ENCODE results near the gene MED26.

MED26 gene

DNA sequence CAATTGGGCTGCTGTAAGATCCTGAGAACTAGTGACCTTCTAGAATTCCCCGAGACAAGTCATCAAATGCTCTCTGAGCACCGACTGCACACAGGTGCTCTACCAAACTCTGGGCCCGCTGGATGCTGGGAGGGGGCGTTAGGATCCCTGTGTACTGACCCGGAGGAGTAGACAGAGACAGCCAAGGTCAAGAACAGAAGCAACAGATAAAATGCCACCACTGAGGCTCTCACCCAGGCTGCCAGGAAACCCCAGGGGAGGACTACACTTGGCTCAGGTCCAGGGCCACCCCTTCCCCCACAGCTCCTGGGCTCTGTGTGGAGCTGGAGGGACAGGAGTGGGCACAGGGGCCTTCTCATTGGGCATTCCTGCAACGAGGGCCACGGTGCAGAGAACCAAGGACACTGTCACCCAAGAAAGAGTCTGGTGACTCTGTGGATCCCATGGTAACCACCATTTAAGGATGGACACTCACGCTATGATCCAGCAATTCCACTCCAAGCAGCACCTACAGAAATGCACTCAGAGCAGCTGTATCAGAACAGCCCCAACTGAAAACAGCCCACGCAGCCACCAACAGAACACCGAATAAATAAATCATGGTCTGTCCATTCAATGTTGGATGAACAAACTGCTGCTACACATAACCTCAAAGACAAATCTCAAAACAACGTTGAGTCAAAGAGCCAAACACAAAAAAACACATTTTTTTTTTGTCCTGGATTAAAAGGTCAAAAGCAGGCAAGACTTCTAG, 39.0 kb downstream of the MED26 start:
- no peak for DNase-seq (ENCODE audit: low read depth)

DNA sequence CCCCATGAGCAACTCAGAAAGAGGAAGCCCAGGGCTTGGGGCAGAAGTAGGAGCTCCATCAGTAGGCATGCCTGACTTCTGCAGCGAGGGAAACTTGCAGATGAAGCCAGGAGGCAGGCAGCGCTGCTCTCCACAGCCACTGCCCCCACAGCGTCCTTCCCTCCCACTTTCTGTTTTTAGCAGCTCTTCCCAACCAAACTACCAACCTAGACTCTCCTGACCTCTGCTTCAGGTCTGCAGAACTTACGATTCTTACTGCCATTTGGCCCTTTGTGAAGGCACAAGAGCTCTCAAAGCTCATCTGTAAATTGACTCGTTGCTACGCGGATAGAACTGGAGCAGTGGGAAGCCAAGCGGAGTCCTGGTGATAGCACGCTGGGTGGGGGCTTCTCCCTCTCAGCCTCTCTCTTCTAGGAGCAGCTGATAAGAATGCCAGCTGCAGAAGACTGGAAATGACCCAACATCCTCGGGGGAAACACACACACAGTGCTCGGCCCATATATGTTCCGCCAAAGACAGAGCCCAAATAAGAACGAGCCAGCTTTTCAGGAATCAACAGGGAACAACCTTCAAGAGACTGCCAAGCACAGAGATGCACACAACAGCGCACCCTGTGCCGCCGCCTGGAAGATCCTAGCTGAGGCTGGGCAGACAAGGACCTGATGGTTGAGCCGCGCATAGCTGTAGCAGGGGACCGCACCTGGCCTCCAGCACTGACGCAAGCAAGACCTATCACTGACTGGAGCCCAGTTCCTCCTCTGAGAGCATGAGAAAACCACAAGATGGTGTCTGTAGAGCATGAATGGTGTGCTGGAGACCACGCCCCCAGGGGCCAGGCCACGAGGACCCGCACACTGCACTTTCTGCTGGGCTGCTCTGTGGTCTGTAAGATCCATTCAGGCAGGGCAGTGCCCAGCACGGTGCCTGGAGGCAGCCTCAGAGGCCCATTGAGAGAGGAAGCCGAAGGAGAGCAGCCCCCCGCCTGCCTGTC, 39.9 kb downstream of the MED26 start:
- no peak for DNase-seq (ENCODE audit: low read depth)

DNA sequence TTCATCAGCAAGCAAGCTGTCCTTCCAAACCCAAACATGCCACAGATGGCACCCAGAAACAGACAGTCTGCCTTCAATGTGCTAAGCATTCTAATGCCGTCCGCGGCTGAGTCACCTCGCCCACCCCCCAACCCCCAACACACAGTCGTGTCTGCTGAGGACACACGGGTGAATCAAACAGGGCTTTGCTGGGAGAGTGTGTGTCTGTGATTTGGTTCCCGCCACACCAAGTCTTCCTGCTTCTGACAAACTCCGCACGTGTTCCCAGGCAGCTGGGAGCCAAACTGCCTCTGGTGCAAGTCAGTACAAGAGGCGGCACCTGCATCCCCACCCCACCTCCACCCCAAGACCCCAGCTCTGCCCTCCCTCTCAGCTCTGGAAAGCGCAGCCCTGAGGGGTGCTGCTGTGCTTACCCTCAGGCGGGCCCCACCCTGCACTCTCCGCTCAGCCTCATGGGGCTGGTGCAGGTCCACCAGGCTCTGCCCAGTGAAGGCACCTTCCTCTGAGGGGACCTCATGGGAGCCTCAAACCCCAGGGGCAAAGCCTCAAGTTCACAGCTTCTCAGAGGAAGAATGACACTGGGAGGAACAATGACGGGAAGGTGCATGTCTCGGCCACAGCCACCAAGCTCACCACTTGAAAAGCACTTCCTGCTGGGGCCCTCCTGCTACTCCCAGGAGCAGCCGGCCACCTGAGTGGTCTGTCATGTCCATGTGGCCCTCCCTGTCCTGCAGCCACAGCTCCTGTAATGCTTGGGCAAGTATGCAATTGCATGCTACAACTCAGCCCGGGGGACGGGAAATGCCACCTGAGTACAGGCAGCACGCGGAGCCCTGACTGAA, 40.8 kb downstream of the MED26 start:
- peak; percentile 69 for DNase-seq (ENCODE audit: low read depth)

DNA sequence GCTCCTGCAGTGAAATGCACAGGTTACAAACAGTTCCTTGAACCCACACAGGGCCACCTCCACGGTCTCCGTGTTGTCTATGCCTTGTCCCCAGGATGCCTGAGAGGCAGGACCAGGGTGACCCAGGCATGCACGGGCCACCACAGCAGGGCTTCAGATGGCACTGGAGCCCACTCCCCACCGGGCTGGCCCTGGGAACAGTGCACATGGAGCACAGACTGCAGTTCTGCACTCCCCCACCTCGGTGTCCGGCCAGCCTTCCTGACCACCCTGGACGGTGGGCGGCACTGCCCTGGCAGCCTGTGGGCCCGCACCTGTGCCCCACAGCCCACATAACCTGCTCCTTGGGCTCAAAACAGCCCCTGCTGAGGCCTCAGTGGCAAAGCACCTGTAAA, 41.5 kb downstream of the MED26 start:
- DNase-seq (ENCODE audit: low read depth): no peak

DNA sequence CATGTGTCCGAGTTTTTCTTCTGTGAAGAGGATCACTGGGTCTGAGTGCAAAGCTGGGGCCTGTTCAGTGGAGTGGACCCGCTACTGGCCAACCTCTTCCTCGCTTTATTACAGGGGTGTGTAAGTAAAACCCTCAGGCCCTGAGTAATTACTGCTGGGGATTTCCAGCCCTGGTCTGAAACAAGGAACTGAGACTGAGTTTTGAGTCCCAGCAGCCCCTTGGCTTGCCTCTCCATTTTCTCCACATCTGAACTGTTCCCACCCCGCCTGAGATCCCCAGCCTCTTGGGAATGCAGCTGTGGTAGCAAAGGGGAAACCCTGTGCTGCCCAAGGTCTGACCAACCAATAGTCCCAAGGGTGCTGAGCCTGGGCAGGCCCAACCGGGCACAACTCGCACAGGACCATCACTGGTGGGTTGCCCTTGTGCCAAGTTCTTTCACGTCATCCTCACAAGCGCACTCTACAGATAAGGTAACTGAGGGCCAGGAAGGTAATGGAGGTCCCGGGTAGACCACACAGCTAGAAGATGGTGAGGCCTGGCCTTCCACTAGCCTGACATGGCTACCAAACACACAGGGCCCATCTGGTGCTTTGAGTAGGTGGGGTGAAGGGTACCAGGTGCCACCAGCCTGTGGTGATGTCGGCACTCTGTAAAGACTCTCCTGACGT, 42.1 kb downstream of the MED26 start:
- no peak for DNase-seq (ENCODE audit: low read depth)

DNA sequence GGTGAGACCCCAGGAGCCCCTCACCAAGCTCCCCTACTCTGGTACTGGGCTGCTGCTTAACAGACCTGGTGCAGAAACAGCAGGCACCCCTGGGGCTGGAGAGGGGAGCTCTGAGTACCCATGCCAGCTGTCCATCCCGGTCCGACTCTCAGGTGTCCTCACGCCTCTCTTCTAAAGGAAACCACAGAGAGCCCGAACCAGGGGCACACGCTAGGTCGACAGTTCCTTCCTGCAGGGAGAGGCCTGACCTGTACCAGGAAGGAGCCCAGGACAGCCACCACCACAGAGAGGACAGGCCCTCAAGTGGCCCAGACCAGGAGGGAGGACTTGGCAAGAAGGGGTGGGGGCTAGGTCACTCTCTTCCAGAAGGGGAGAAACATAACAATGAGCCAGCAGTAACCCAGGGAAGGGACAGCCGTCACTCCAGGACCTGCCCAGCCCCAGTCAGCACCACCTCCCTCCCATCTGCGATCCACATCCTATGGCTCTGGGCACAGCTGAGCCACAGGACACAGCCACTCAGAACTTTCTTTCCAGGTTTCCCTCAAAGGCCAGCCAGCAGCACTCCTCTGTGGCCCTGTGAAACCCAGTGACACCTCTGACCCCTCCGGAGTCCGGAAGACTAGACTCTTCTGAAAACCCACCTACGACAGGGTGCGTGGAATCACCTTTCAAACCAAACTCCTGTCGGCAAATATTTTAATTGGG, 42.8 kb downstream of the MED26 start:
- no peak for DNase-seq (ENCODE audit: low read depth)

DNA sequence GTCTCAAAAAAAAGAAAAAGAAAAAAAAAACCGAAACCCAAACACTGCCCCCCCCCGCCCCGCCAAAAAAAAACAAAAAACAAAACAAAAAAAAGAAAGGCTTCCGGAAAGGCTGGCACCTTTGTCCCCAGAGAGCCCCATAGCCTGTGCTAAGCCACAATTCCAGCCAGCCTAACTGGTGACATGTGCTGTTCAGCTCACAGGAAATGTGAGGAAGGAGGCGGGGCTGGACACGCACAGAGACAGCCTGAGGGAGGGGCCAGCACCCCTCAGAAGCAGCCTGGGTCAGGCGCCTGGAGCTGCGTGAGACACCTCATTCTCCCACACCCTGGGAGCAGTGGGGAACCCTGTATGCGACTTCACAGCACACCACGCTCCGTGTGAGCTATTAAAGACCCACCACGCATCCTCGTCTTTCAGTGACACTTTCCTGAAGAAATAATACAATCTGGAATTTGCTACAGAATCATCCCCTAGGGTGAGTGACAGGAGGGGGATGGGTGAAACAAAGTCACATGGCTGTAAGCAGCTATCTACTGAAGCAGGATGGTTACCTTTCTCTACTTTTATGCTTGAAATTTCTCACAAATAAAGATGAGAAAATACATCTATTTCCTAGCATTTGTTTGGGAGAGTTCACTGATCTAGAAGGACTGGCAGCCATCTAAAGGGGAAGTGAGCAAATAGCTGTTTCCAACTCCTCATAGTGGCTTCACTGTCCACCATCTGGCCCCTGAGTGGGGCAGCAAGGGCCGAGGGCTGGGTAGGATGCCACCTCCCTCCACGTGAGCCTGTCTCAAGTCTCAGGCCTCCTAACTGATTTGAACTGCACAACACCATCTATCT, 43.5 kb downstream of the MED26 start:
- peak; percentile 83 for DNase-seq (ENCODE audit: low read depth)

- DNase-seq (ENCODE audit: low read depth): no peak
Observed at GRCh38 chr19:16582486-16583261, 45.3 kb downstream of the MED26 start.

DNA sequence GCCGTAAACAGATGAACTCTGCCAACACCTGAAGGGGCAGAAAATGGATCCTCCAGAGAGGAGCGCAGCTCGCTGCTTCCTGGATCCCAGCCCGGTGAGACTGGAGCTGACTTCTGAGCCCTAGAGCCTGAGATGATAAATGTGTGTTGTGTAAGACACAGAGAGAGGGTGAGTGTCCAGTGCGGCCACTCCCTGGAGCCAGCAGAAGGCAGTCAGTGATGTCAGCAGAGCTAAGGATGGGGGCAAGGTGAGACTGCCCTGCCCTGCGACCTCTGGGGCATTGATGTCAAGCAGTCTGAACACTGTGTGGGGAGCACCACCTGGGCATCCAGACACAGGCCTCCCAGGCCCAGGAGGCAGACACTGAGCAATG, 46.0 kb downstream of the MED26 start:
- peak; percentile 31 for DNase-seq (ENCODE audit: low read depth)

DNA sequence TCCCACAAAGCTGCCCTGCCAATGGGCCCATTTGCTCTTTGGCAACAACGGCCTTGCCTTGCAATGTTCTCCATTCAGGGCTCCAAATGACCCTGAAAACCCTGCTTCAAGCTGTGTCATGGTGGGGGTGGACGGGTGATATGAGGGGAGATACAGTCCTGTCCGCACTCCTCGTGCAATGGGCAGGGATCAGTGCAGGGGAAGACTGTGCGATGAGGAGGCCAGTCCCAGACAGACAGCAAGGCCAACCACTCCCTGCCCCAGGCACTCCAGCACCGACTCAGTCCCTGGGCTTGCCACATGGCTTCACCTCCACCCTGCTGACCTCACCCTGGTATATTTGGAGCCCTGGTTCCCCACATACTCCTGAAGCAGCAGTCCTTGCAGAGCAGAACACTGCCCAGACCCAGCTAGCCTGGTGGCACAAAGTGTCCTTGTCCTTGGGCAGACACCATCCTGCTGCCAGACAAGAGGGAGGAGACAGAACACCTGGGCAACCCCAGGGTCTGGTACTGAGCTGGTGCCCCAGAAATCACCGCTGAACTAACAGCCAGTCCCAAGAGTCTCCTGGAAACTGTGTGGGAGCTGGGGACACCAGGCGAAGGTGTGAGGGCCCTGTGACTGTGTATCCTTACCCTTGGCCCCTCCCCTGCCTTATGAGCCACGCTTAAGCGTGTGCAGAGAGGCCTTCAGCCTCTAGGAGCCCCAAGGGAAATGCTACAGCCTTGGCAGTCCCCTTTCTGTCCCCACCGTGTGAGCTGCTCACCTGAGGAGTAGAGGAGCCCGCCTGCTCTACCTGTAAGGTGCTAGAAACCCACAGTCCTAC, 46.6 kb downstream of the MED26 start:
- no peak for DNase-seq (ENCODE audit: low read depth)

GRCh38 chr19:16579381-16579780, 48.6 kb downstream of the MED26 start:
- DNase-seq (ENCODE audit: low read depth): no peak

GRCh38 chr19:16577531-16577985, 50.4 kb downstream of the MED26 start:
- no peak for DNase-seq (ENCODE audit: low read depth)

DNA sequence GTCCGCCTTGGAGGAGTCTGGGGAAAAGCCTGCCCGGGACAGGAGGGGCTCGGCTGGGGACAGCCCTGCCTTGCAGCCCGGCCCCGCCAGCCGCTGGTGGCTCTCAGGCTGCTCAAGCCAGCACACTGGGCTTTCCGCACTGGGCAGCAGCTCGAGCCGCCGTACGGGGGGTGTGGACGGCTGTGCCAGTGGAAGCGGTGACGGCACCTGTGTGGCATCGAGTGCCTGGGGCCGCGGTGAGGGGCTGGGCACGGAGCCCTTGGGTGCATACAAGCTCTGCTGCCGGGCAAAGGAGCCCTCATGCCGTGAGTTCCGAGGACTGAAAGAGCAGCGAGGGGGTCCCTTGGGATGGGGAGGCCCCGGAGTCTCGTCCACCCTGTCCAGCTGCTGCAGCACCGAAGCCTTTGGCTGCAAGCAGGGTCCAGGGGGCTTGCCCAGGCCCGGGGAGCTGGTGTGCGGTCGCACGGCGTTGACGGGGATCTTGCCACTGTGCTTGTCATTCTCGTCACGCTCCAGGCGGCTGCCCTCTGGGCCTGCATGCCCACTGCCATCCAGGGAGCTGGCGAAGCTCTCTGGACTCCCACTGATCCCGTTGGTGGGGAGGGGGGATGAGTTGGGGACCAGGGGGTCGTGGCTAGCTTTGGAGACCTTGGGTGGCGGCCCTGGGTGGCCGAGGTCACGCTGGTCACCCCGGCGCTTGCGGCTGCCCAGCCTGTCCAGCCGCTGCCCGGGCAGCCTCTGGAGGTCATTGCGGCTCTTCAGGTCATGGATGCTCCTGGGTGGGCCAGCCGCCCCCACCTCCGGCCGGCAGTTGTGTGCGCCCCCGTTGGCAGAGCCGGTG, 51.1 kb downstream of the MED26 start:
- no peak for DNase-seq (ENCODE audit: low read depth)

DNA sequence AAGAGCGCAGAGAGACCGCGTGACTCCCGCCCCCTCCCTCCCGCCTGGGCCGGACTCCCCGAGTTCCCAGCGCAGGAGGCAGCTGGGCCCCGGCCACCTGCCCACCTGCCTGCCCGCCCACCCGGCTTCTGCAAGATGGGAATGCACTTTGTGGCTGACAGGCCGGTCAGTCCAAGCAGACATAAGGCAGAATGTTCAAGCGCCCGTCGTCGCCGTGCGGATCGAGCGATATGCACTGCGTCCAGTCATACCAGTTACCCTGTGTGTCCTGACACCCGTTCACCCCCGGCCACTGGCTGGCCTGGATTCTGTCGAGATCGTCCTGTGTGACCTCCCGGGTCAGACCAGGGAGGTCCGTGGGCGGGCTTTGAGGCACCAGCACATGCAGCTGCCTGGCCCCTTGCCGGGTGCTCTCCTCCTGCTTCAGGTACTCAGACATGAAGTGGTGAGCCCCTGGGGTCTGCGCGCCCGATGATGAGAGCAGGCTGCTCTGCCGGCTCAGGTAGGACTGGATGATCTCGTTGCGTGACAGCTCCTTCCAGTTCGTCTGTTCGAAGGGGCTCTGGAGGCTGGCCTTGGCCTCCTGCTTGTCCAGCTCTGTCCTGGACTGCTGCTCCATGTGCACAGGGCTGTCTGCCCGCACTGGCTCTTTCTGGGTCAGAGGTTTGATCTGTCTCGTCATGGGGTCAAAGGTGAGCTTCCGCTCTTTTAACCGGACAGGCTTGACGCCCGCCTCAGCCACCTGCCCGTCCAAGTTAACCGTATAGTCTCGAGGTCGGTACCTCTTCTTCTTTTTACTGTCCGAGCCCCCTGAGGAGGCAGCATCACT, 51.9 kb downstream of the MED26 start:
- DNase-seq (ENCODE audit: low read depth): no peak

DNA sequence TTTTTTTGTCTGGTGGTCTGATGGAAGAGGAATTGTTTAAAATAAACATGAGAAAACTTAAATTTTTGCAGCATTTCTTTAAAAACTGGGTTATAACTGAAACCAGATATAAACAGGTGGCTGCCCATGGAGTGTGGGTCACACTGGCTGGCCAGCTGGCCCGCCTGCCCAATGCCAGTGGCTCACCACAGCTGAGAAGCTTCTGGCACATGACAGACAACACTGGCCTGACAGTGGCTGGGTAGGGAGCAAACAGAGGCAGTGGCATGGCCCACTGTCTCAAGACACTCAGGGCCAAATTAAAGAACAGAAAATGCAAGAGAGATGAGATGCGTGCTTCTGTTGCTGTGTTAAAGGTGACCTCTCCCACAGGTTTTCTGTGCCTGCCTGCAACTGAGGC, 52.7 kb downstream of the MED26 start:
- DNase-seq (ENCODE audit: low read depth): no peak

GRCh38 chr19:16573925-16574324, 54.1 kb downstream of the MED26 start:
- no peak for DNase-seq (ENCODE audit: low read depth)

- DNase-seq (ENCODE audit: low read depth): no peak
Observed at GRCh38 chr19:16573296-16573695, 54.7 kb downstream of the MED26 start.

All from iris pigment epithelial cell (primary cell).